Colonic mucosa (tissue), 4 donors: ENCODE results near the gene MPRIP. TPM values are rescaled to one million over a fixed set of nuclear protein-coding genes. Genes with fewer than 3 reads are reported as not detected.

Experiments used
- DNase-seq: peaks from one replicate; pipeline ENCODE4 v3.0.0-alpha.2; 2020
- H3K27ac ChIP-seq: fragments of 200-600 bp; one replicate; pipeline ENCODE4 v1.8.0; 2021
- H3K27me3 ChIP-seq: fragments of 200-600 bp; one replicate; pipeline ENCODE4 v1.8.0; 2021
- H3K36me3 ChIP-seq: fragments of 200-600 bp; one replicate; pipeline ENCODE4 v1.8.0; 2021
- H3K4me1 ChIP-seq: fragments of 200-600 bp; one replicate; pipeline ENCODE4 v1.8.0; 2021; ENCODE audit warnings: mild to moderate bottlenecking
- H3K4me3 ChIP-seq: fragments of 200-600 bp; one replicate; pipeline ENCODE4 v1.8.0; 2021
- H3K9ac ChIP-seq, 2 donors: one replicate each; pipeline ENCODE4 v1.7.0; 2013; ENCODE audit warnings: control low read depth in 2 of 2, low read depth in 2 of 2, low read length in 2 of 2
- H3K9me3 ChIP-seq: fragments of 200-600 bp; one replicate; pipeline ENCODE4 v1.8.0; 2021
- intact Hi-C: fragments of 100-400 bp; cut with DNase I; formaldehyde crosslinking; loops from one replicate; pipeline ENCODE4 v1.14.1; 2022
- total RNA-seq, 2 donors: library from RNA; stranded (reverse); fragmentation: NEBNext Ultra II Directional in 1 of 2; extraction: Animal tissue kit (Norgen Biotek cat#: 25700) in 1 of 2; gene quantifications; one replicate each; pipeline ENCODE4 v1.2.1, GENCODE V29; 2021
- TF ChIP-seq, protein P1 (sequence below): fragments of 200-600 bp; IDR thresholded peaks from one replicate; pipeline ENCODE4 v1.8.0; 2022; ENCODE audit warnings: antibody characterized with exemption, mild to moderate bottlenecking
- donor health status: healthy.
- donor health status: DM: no; HTN: no; CAD: no.
- donor health status: DM: no; HTN: no; CAD: no.

Gene MPRIP
- total RNA-seq, 2 donors from 2014 or later: 146 to 211 TPM

DNA sequence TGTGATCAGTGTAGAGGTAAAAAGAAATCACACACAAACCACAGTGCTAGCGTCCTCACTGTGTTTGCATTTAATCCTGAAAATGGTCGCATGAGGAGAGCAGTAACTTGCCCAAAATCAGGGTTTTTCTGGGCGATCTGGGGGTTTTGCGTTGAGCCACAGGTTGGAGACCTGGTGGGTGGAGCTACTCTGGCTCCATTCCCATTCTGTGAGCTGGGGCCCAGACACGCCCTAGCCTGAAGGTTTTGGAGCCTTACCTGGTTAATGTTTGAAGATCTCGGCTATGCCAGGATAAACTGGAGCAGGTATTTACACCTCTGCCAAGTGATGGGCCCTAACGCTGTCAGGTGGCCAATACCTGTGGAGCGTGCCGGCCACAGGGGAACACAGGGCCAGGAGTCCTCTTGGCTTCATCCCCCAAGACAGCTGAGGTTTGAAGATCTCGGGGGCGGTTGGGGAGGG is 48.4 kb downstream of the MPRIP start:
- no peak overlapping the region for H3K27ac ChIP-seq
- no peaks in the 10 kb centered on the region for H3K27me3 ChIP-seq
- intact Hi-C loops: no loop called here
- H3K4me1 ChIP-seq: peaks cover 4% of the 10 kb centered on the region
- TF ChIP-seq, protein P1, sequence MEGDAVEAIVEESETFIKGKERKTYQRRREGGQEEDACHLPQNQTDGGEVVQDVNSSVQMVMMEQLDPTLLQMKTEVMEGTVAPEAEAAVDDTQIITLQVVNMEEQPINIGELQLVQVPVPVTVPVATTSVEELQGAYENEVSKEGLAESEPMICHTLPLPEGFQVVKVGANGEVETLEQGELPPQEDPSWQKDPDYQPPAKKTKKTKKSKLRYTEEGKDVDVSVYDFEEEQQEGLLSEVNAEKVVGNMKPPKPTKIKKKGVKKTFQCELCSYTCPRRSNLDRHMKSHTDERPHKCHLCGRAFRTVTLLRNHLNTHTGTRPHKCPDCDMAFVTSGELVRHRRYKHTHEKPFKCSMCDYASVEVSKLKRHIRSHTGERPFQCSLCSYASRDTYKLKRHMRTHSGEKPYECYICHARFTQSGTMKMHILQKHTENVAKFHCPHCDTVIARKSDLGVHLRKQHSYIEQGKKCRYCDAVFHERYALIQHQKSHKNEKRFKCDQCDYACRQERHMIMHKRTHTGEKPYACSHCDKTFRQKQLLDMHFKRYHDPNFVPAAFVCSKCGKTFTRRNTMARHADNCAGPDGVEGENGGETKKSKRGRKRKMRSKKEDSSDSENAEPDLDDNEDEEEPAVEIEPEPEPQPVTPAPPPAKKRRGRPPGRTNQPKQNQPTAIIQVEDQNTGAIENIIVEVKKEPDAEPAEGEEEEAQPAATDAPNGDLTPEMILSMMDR: no peak
- H3K9ac ChIP-seq: peak overlapping the region in 1 of 2 donors; percentile 9
- no peaks in the 10 kb centered on the region for H3K9me3 ChIP-seq
- H3K36me3 ChIP-seq: no peaks in the 10 kb centered on the region
- DNase-seq: peak; percentile 86
- no peak overlapping the region for H3K4me3 ChIP-seq

DNA sequence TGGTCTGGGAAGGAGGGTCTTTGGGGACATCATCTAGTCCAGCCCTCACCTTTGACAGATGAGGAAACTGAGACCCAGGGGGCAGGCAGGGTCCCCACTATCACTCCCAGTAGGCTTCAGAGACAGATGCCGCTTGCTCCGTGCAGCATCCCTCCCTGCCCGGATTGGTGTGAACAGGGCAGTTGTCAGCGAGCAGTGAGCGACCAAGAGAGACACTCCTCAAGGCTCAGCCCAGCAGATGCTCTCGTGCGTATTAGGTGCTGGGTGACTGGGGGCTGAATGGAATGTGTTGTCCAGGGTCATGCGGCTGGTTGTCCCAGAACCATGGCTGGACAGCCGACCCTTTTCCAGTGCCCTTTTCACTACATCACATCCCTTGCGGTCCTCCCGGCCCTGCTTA is 49.0 kb downstream of the MPRIP start:
- Histone ChIP-seq H3K4me3 (no peak overlapping the region), H3K9me3 (no peaks in the 10 kb centered on the region), H3K9ac (no peak overlapping the region), H3K27me3 (no peaks in the 10 kb centered on the region), H3K27ac (no peak overlapping the region), H3K4me1 (peaks cover 4% of the 10 kb centered on the region), H3K36me3 (no peaks in the 10 kb centered on the region)
- DNase-seq: no peak
- intact Hi-C loops: no loop called here
- TF ChIP-seq, protein P1: no peak

DNA sequence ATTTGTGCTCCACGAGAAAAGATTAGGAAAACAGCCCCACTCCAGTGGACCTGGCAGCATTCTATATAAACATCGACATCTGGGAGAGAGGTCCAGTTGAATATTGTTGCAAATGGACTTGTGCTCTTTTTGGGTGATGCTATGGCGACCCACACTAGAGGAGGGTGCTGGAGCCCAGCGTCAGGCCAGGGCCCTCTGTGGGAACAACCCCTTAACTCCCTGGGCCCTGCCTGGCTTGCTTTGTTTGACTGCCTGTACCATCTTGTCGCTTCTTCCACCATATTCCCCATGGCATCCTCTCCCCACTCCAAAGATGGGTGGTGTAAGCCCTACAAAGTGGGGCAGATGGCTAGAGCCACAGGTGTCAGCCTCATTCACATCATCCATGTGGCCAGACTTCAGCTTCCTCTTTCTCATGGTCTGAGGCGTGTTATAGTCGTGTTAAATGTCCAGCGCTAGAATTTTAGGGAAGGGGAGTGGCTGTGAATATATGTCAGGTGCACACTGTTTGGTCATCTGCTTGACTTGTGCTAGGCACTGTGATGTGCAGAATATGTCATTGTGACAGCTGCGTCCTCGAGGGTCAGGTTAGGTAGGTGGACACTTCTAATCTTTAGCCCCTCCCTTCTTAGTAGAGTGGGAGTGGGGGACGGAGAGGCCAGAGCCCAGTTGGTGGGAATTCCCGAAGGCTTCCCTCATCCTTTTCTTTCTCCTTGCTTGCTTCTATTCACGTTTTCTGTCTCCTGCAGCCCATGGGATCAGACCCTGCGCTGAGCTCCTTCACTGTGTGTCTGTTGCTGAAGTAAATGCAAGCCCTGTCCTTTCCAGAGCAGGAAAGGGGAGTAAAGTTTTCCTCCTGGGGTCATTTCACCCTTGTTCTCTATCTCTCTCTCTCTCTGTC is 49.8 kb downstream of the MPRIP start:
- Histone ChIP-seq H3K27ac (no peak overlapping the region), H3K4me1 (peaks cover 6% of the 10 kb centered on the region)

DNA sequence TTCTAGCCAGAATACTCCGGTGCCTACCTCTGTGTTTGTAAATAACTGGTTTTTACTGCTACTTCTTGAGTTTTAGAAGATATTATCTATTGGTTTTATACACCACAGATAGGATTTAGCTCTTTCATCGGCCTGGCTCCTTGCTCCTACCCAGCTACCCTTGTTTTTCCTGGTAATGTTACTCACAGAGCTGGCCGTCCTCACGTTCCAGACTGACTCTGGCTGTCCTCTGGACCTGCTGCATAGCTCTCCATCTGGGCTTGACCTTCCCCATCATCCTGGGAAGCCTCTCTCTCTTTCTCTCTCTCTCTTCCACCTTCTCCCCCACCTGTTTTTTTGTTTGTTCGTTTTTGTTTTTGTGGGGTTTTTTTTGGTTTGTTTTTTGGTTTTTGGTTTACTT is 51.5 kb downstream of the MPRIP start:
- intact Hi-C loops: no loop called here
- Histone ChIP-seq H3K36me3 (no peaks in the 10 kb centered on the region), H3K4me3 (no peak overlapping the region), H3K27ac (no peak overlapping the region), H3K4me1 (peaks cover 10% of the 10 kb centered on the region), H3K9me3 (no peaks in the 10 kb centered on the region), H3K27me3 (no peaks in the 10 kb centered on the region), H3K9ac (no peak overlapping the region)
- DNase-seq: no peak
- TF ChIP-seq, protein P1: no peak

More for the DNA sequence above, 49.8 kb downstream of the MPRIP start:
- Histone ChIP-seq H3K4me3 (no peak overlapping the region), H3K36me3 (no peaks in the 10 kb centered on the region), H3K27me3 (no peaks in the 10 kb centered on the region), H3K9me3 (no peaks in the 10 kb centered on the region), H3K9ac (no peak overlapping the region)
- DNase-seq: no peak
- TF ChIP-seq, protein P1: no peak
- intact Hi-C loops: no loop called here

DNA sequence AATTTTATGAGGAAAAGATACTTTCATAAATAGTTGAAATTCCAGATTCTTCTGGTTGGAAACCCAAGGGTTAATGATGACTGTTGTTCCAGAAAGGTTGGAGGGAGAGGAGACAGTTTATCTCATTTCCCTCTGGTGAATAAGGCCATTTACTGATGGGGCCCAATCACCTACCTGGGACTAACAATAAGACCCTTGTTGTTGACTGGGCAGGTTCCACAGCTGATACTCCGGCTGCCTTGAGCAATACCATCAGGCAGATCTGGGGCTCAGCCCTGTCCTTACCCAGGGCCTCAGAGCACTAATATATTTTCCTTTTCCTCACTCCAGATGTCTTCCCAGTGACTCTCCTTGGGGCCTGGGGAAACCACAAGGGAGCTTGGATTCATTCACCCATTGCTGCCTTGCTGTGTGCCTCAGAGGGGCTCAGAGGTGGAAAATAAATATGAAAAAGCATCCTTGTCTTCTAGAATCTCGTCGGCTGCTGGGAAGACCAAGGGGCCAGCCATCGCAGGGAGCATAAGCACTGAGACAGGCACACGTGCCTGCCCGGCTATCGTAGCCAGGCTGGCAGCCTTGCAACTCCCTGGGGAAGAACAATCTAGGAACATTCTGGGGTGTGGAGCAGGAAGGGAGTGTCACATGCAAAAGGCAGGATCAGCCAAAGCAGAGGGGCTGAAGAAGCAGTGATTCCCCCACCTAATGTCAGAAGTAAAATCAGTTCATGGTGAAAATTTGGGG is 54.4 kb downstream of the MPRIP start:
- Histone ChIP-seq H3K4me1 (peaks cover 5% of the 10 kb centered on the region), H3K27me3 (no peaks in the 10 kb centered on the region), H3K9me3 (no peaks in the 10 kb centered on the region), H3K4me3 (no peak overlapping the region), H3K36me3 (no peaks in the 10 kb centered on the region), H3K27ac (no peak overlapping the region), H3K9ac (peak overlapping the region in 1 of 2 donors; percentile 13)
- TF ChIP-seq, protein P1: no peak
- no peak for DNase-seq
- intact Hi-C loops: no loop called here
